ENCODE measurements around the gene OR6N1.

The OR6N1 gene, protein sequence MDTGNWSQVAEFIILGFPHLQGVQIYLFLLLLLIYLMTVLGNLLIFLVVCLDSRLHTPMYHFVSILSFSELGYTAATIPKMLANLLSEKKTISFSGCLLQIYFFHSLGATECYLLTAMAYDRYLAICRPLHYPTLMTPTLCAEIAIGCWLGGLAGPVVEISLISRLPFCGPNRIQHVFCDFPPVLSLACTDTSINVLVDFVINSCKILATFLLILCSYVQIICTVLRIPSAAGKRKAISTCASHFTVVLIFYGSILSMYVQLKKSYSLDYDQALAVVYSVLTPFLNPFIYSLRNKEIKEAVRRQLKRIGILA

GRCh38 chr1:158771950-158772866 lies at the start of gene OR6N1:
OR6N1 (minus strand) TSS chr1:158772195; CDS start chr1:158766682, 5,513 bp downstream.
- no peak for DNase-seq

DNA sequence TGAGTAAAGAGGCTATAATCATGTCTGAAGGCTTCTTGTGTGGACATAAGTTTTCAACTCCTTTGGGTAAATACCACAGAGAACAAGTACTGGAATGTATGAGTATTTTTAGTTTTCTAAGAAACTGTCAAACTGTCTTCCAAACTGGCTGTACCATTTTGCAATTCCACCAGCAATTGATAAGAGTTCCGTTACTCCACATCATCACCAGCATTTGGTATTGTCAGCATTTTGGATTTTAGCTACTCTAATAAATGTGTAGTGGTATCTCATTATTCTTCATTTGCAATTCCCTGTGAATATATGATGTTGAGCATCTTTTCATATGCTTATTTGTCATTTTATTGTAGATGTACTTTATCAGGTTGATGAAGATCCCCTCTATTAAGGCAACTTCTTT lies 49.7 kb upstream of the OR6N1 start:
- DNase-seq = no peak

- no peak for DNase-seq
These were observed 47.8 kb upstream of the OR6N1 start for GRCh38 chr1:158819461-158820443.

- no peak for DNase-seq
These were observed 47.0 kb upstream of the OR6N1 start for GRCh38 chr1:158818975-158819431.

DNA sequence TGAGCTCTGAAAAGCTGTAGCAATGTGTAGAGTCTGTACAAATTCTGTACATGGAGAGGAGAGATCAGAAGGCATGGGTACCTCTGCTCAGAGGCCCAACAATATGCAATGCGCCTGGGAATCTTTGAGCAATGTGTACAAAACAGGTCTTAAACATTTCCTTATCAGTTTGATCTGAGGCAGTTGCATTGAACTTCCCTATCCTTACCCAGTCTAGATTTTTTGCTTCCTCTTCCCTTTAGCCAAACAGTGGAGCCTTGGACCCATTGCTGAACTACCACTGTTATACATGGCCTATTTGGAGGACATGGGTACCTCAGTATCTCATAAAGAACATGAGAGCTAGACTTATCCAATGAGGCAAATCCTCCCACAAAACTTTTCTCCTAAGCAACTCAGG lies 46.6 kb upstream of the OR6N1 start:
- DNase-seq = no peak

DNA sequence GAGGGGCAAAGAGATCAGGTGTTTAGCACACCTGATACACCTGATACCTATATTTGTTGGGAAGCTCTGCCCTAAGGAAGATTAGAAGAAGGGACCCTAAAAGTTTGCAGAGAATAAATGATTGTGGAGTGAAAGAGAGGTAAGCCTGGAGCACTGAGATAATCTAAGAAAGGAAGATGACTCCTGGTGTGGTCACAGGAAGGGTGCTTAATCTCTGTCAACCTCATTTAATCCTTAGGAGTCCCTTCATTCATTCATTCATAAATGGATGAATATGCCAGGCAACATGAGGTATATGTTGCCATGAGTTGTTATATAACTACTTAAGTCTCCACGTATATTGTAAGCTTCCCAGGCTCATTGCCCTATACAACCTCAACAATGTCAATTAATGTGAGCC lies 43.0 kb upstream of the OR6N1 start:
- DNase-seq = no peak

DNA sequence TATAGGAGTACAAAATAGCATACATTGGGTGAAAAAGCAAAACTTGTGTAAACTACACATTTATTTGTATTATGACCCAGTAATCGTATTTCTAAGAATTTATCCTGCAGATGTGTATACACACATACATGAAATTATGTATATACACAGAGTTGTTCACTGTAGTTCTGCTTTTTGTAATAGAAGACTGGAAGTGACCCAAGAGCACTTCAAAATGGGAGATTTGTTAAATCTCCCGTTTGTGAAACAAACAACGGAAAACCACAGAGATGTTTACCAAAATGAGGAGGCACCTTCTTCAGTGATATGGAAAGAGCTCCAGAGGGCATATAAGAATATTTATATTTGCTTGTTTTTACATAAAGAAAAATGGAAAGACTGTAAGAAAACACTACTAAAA lies 41.2 kb upstream of the OR6N1 start:
- no peak for DNase-seq

DNA sequence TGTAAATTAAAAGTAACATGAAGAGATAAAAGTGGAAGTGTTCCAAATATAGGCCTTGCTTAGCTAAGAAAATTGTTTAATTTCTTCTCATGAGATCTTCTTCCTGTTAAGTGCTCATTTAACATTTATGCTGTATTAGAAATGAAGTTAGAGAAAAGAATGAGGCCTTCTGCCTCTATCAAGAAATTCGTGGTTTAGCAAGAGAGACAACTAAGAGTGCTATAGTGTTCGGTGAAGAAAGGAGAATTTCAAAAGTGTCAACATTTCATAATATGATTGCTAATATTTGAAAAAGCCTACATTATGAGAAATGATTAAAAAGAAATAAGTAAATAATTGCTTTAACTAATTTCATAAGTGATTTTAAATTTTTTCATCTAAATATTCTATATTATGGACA lies 40.3 kb upstream of the OR6N1 start:
- DNase-seq = no peak

- no peak for DNase-seq
These were observed 38.3 kb upstream of the OR6N1 start for GRCh38 chr1:158810311-158810710.

- no peak for DNase-seq
These were observed 37.9 kb upstream of the OR6N1 start for GRCh38 chr1:158809862-158810261.

GRCh38 chr1:158809256-158809655 lies 37.3 kb upstream of the OR6N1 start:
- no peak for DNase-seq

- DNase-seq = no peak
These were observed 35.0 kb upstream of the OR6N1 start for GRCh38 chr1:158806916-158807536.

GRCh38 chr1:158803678-158804077 lies 31.7 kb upstream of the OR6N1 start:
- no peak for DNase-seq

- no peak for DNase-seq
These were observed 29.4 kb upstream of the OR6N1 start for GRCh38 chr1:158801396-158801795.

DNA sequence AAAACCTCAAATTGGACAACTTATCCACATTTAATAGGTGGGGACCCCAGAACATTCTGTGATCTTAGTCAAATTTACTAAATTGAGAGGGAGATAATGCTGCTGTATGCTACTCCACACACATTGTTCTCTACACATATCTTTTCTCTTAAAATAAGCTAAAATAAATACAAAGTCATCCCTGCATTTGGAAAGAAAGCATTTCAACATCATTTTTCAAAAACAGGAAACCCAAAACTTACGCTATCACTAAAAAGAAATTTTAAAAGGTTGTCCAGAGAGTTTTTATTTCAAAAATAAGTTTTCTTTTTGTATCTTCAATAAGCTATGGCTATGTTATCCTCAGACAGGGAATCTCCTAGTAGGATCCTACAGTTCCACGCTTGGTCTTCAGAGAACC lies 28.5 kb upstream of the OR6N1 start:
- no peak for DNase-seq

GRCh38 chr1:158799689-158800088 lies 27.7 kb upstream of the OR6N1 start:
- DNase-seq = no peak

DNA sequence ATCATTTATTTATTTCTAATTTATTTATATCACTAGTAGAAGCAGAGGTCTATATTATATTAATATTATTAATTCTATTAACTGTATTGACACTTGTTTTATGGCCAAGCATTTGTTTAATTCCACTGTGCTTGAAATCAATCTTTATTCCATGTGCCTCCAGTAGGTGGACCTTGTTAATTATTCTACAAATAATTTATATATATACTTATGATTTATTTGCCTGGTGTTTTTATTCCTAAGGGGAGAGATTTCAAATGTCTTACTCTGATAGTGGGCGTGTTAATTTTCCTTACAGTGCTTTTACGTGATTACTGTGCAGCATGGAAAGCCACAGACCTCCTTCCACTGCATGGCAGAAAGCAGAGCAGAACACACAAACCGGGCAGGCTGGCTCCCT lies 26.5 kb upstream of the OR6N1 start:
- DNase-seq = no peak

- no peak for DNase-seq
These were observed 22.3 kb upstream of the OR6N1 start for GRCh38 chr1:158794247-158794646.

DNA sequence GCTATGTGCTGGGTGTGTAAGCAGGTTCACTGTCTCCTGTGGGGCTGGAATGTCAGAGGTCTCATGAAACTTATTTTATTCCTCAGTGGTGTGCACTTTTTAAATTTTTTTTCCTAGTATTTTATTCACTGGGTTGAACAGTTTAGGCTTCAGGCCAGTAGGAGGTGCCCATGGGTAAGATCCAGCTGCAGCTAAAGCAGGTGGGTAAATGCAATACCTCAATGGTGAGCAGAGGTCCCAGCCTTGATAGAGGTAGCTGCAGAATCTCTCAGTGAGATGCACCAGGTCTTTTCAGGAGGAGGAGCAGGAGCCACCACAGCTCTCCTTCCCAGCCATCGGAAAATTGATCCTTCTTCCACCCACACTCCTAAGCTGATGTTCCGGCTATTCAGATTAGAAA lies 21.6 kb upstream of the OR6N1 start:
- no peak for DNase-seq

GRCh38 chr1:158781104-158781503 lies 9.1 kb upstream of the OR6N1 start, which contains the start of gene OR6N2:
OR6N2 (minus strand) TSS chr1:158781204; CDS start chr1:158777635, 3,569 bp downstream.
- DNase-seq = no peak

- no peak for DNase-seq
These were observed 17.6 kb downstream of the OR6N1 start, which contains the start of gene OR6K6 for GRCh38 chr1:158754420-158754819. OR6K6 (plus strand) TSS chr1:158754720; CDS start chr1:158754888, 168 bp downstream.

DNA sequence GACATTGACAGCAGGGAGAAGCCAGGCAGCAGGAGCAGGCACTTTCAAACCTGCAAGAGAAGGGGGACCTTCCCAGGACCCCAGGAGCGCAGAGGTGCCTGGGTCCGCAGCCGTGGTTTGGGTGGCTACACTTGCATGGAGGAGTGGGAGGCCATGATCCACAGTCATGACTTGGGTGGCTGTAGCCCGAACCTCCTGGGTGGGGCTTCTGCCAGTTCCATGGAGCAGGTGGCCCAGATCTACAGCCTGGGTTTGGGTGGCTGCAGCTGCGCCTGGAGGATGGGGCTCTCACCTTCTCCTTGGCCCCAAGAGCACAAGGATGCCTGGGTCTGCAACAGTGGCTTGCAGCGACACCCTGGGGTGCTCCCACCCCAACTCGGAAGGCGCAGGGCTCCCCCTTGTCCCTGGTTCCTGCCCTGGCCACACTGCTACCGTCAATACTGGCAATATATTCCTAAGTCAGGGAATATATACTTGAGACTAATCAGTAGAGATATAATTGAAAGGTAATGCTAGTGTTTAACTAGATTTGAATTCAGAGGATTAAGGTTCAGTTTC lies 19.8 kb downstream of the OR6N1 start:
- no peak for DNase-seq
